Measurements from ENCODE around the gene CNTN4.
A peak's percentile ranks its signal among the peaks of the same experiment; 100 is the strongest.

Gene CNTN4

GRCh38 chr3:3059645-3060044, 961.0 kb downstream of the CNTN4 start:
- Histone ChIP-seq H3K9ac (ENCODE audit: low read length) (no peak overlapping the region), H3K27me3 (ENCODE audit: low read depth, low read length) (no peaks in the 10 kb centered on the region), H2AFZ (ENCODE audit: low read depth, low read length) (no peak overlapping the region), H3K36me3 (replicated peaks; ENCODE audit: low read depth, low read length) (no peaks in the 10 kb centered on the region), H3K27ac (ENCODE audit: low read length) (no peak overlapping the region), H3K4me1 (ENCODE audit: low read length) (no peaks in the 10 kb centered on the region), H4K20me1 (ENCODE audit: insufficient read depth, low read length) (no peaks in the 10 kb centered on the region), H3K4me3 (ENCODE audit: low read length) (no peak overlapping the region), H3K79me2 (ENCODE audit: low read length) (no peaks in the 10 kb centered on the region), H3K9me3 (ENCODE audit: insufficient read depth, low read length) (no peaks in the 10 kb centered on the region), H3K4me2 (ENCODE audit: low read length) (no peak overlapping the region)
- TF ChIP-seq EZH2phosphoT487 (IDR thresholded peaks at IDR 0.05; ENCODE audit: low read depth), result no peak
- no peak for TF ChIP-seq CTCF (IDR thresholded peaks at IDR 0.05; ENCODE audit: low read depth, low read length)

- Histone ChIP-seq H3K9me3 (ENCODE audit: insufficient read depth, low read length) (no peaks in the 10 kb centered on the region), H3K9ac (ENCODE audit: low read length) (no peak overlapping the region), H3K27me3 (ENCODE audit: low read depth, low read length) (no peaks in the 10 kb centered on the region), H3K4me1 (ENCODE audit: low read length) (peaks cover 36% of the 10 kb centered on the region), H3K79me2 (ENCODE audit: low read length) (no peaks in the 10 kb centered on the region), H3K4me3 (ENCODE audit: low read length) (no peak overlapping the region), H3K4me2 (ENCODE audit: low read length) (no peak overlapping the region), H4K20me1 (ENCODE audit: insufficient read depth, low read length) (no peaks in the 10 kb centered on the region), H3K36me3 (replicated peaks; ENCODE audit: low read depth, low read length) (no peaks in the 10 kb centered on the region), H3K27ac (ENCODE audit: low read length) (no peak overlapping the region), H2AFZ (ENCODE audit: low read depth, low read length) (no peak overlapping the region)
- TF ChIP-seq EZH2phosphoT487 (IDR thresholded peaks at IDR 0.05; ENCODE audit: low read depth), result no peak
- TF ChIP-seq CTCF (IDR thresholded peaks at IDR 0.05; ENCODE audit: low read depth, low read length), result no peak
Observed at GRCh38 chr3:3064297-3064696, 965.6 kb downstream of the CNTN4 start.

GRCh38 chr3:3065876-3066275, 967.2 kb downstream of the CNTN4 start:
- TF ChIP-seq CTCF (IDR thresholded peaks at IDR 0.05; ENCODE audit: low read depth, low read length) (no peak), EZH2phosphoT487 (IDR thresholded peaks at IDR 0.05; ENCODE audit: low read depth) (no peak)
- Histone ChIP-seq H2AFZ (ENCODE audit: low read depth, low read length) (no peak overlapping the region), H4K20me1 (ENCODE audit: insufficient read depth, low read length) (no peaks in the 10 kb centered on the region), H3K9ac (ENCODE audit: low read length) (peak overlapping the region; percentile 36; the same call in 1 of the 2 replicates), H3K9me3 (ENCODE audit: insufficient read depth, low read length) (no peaks in the 10 kb centered on the region), H3K27me3 (ENCODE audit: low read depth, low read length) (no peaks in the 10 kb centered on the region), H3K36me3 (replicated peaks; ENCODE audit: low read depth, low read length) (no peaks in the 10 kb centered on the region), H3K79me2 (ENCODE audit: low read length) (no peaks in the 10 kb centered on the region), H3K4me1 (ENCODE audit: low read length) (peaks cover 36% of the 10 kb centered on the region), H3K4me3 (ENCODE audit: low read length) (peak overlapping the region; percentile 24; the same call in 1 of the 2 replicates), H3K4me2 (ENCODE audit: low read length) (peak overlapping the region; percentile 94), H3K27ac (ENCODE audit: low read length) (peak overlapping the region; percentile 81)

GRCh38 chr3:3066378-3066777, 967.7 kb downstream of the CNTN4 start:
- H2AFZ ChIP-seq (ENCODE audit: low read depth, low read length), result 0 out of 2 replicates have a peak overlapping the region, but pooled peaks have one; percentile 4
- H3K36me3 ChIP-seq (replicated peaks; ENCODE audit: low read depth, low read length), result no peaks in the 10 kb centered on the region
- H3K4me2 ChIP-seq (ENCODE audit: low read length), result peak overlapping the region; percentile 94
- H3K9ac ChIP-seq (ENCODE audit: low read length), result peak overlapping the region; percentile 53
- H3K27ac ChIP-seq (ENCODE audit: low read length), result peak overlapping the region; percentile 81
- H3K4me1 ChIP-seq (ENCODE audit: low read length), result peaks cover 36% of the 10 kb centered on the region
- TF ChIP-seq CTCF (IDR thresholded peaks at IDR 0.05; ENCODE audit: low read depth, low read length) (peak; percentile 28; the same call in 1 of the 2 replicates), EZH2phosphoT487 (IDR thresholded peaks at IDR 0.05; ENCODE audit: low read depth) (no peak)
- H4K20me1 ChIP-seq (ENCODE audit: insufficient read depth, low read length), result no peaks in the 10 kb centered on the region
- H3K27me3 ChIP-seq (ENCODE audit: low read depth, low read length), result no peaks in the 10 kb centered on the region
- peak overlapping the region; percentile 64 for H3K4me3 ChIP-seq (ENCODE audit: low read length)
- H3K79me2 ChIP-seq (ENCODE audit: low read length), result no peaks in the 10 kb centered on the region
- H3K9me3 ChIP-seq (ENCODE audit: insufficient read depth, low read length), result no peaks in the 10 kb centered on the region

All from OCI-LY3 (cell line).